GM23338 (cell line): ENCODE measurements around the gene GAL3ST1. TPM values are rescaled to one million over a fixed set of nuclear protein-coding genes. Genes with fewer than 3 reads are reported as not detected.
A peak's percentile ranks its signal among the peaks of the same experiment; 100 is the strongest.
"Not testable (repeated sequence)": the region's sequence is repeated elsewhere in the genome, so short reads cannot be mapped to it uniquely, and the experiment has no call there.

ENCODE experiments used
- ATAC-seq: fragments of 200-7000 bp; cut with Tn5 transposase; 3 replicates; pipeline ENCODE4 v1.9.1; 2020
- DNase-seq: peaks from one replicate; pipeline ENCODE4 v3.0.0-alpha.2; 2015; ENCODE audit warnings: low spot score
- H2AFZ ChIP-seq: fragments of 200-600 bp; sonication (generic); 2 replicates; pipeline ENCODE4 v1.8.0; 2016; ENCODE audit warnings: antibody characterized with exemption, mild to moderate bottlenecking, moderate library complexity
- H3F3A ChIP-seq: fragments of 200-600 bp; sonication (generic); replicated peaks from 2 replicates; pipeline ENCODE4 v1.8.0; 2017; ENCODE audit warnings: antibody characterized with exemption, mixed run types, low read depth
- H3K27ac ChIP-seq: fragments of 200-600 bp; sonication (generic); 2 replicates; pipeline ENCODE4 v1.6.1; 2016; ENCODE audit warnings: low read depth
- H3K27me3 ChIP-seq: fragments of 200-600 bp; sonication (generic); 2 replicates; pipeline ENCODE4 v1.8.0; 2016; ENCODE audit warnings: mild to moderate bottlenecking, mixed run types, moderate library complexity; ENCODE audit not compliant: insufficient read depth
- H3K36me3 ChIP-seq: fragments of 200-600 bp; sonication (generic); 2 replicates; pipeline ENCODE4 v1.8.0; 2016; ENCODE audit warnings: mild to moderate bottlenecking; ENCODE audit not compliant: insufficient read depth
- H3K4me1 ChIP-seq: fragments of 200-600 bp; sonication (generic); 2 replicates; pipeline ENCODE4 v1.8.0; 2016; ENCODE audit warnings: mild to moderate bottlenecking, moderate library complexity; ENCODE audit not compliant: insufficient read depth
- H3K4me2 ChIP-seq: fragments of 200-600 bp; sonication (generic); 2 replicates; pipeline ENCODE4 v1.7.1; 2017; ENCODE audit warnings: mixed run types
- H3K4me3 ChIP-seq: fragments of 200-600 bp; sonication (generic); 2 replicates; pipeline ENCODE4 v1.6.1; 2016; ENCODE audit warnings: mixed run types
- H3K79me2 ChIP-seq: fragments of 200-600 bp; sonication (generic); replicated peaks from 2 replicates; pipeline ENCODE4 v1.8.0; 2017; ENCODE audit warnings: mild to moderate bottlenecking; ENCODE audit not compliant: insufficient read depth
- H3K9me2 ChIP-seq: fragments of 200-600 bp; sonication (generic); 2 replicates; pipeline ENCODE4 v1.8.0; 2017; ENCODE audit not compliant: insufficient read depth
- H4K20me1 ChIP-seq: fragments of 200-600 bp; sonication (generic); replicated peaks from 2 replicates; pipeline ENCODE4 v1.8.0; 2017; ENCODE audit warnings: mild to moderate bottlenecking; ENCODE audit not compliant: insufficient read depth
- H3K27ac Mint-ChIP-seq: 2 replicates; pipeline ENCODE4 v1.8.0; 2020; ENCODE audit warnings: inconsistent platforms, mild to moderate bottlenecking, moderate library complexity, mixed read lengths
- H3K27me3 Mint-ChIP-seq: 3 replicates; pipeline ENCODE4 v1.8.0; 2022; ENCODE audit warnings: low read depth, mild to moderate bottlenecking, moderate library complexity, mixed read lengths, inconsistent platforms; ENCODE audit not compliant: insufficient read depth, poor library complexity
- H3K36me3 Mint-ChIP-seq: 3 replicates; pipeline ENCODE4 v1.8.0; 2021; ENCODE audit warnings: low read depth, mild to moderate bottlenecking, inconsistent platforms, moderate library complexity, mixed read lengths
- H3K4me1 Mint-ChIP-seq: 3 replicates; pipeline ENCODE4 v1.8.0; 2020; ENCODE audit warnings: mild to moderate bottlenecking, inconsistent platforms, mixed read lengths
- H3K4me3 Mint-ChIP-seq: 3 replicates; pipeline ENCODE4 v1.8.0; 2021; ENCODE audit warnings: moderate library complexity, mild to moderate bottlenecking, inconsistent platforms, mixed read lengths
- H3K9me3 Mint-ChIP-seq: 3 replicates; pipeline ENCODE4 v1.8.0; 2020; ENCODE audit warnings: moderate library complexity, mild to moderate bottlenecking, inconsistent platforms, mixed read lengths
- EZH2 ChIP-seq: fragments of 200-600 bp; sonication (generic); IDR thresholded peaks from one replicate; pipeline ENCODE4 v1.8.0; 2017; ENCODE audit warnings: antibody characterized with exemption, mild to moderate bottlenecking, low read depth; ENCODE audit not compliant: unreplicated experiment
- NANOG ChIP-seq: IDR thresholded peaks from 2 replicates; pipeline ENCODE4 v1.6.1; 2016; ENCODE audit warnings: antibody characterized with exemption, borderline replicate concordance
- polyA plus RNA-seq: library from polyadenylated mRNA; unstranded; fragments of >200 nt; fragmentation: Nextera tagmentation; extraction: Ambion mirVana; gene quantifications from 2 replicates; pipeline ENCODE4 v1.2.1, GENCODE V29; 2016
- total RNA-seq: library from RNA; depleted of rRNA; stranded (reverse); fragments of >200 nt; shearing (Covaris generic); gene quantifications from 2 replicates; pipeline ENCODE4 v1.2.3, GENCODE V29; 2014
- TF ChIP-seq, protein P1 (sequence below): fragments of 250-450 bp; sonication (Bioruptor Pico); IDR thresholded peaks from 2 replicates; pipeline ENCODE4 v1.5.0; 2020; ENCODE audit warnings: mild to moderate bottlenecking, moderate library complexity
- TF ChIP-seq, protein P2 (sequence below), 2 experiments: fragments of 200-600 bp in 1 of 2; sonication (generic) in 1 of 2; conservative IDR thresholded peaks; 2 replicates each; pipeline versions ENCODE4 v1.5.1 to v1.6.1; 2016 to 2017; ENCODE audit warnings: antibody characterized with exemption in 2 of 2, low read depth in 2 of 2, mild to moderate bottlenecking in 2 of 2, moderate library complexity in 1 of 2

GAL3ST1 gene
- total and polyA plus RNA-seq, 2 experiments from 2014 or later = 8.2 to 13.3 TPM

DNA sequence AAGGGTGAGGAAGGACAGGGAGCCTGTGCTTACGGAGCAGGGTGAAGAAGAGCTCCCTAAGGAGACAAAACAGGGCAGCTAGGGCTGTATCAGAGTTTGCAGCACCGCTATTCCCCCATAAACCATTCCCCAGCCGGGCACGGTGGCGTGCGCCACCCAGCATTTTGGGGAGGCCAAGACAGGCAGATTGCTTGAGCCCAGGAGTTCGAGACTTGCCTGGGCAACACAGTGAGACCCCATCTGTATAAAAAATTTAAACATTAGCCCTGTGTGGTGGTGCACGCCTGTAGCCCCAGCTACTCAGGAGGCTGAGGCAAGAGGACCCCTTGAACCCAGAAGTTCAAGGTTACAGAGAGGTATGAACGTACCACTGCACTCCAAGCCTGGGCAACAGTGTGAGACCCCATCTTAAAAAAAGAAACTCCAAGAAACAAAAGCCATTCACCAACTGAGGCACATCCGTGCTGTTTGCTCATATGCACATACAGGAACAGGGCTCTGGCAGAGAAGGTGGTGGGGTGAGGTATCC, 4.7 kb downstream of the GAL3ST1 start (continued):
- TF ChIP-seq EZH2 = no peak
- TF ChIP-seq, protein P1, sequence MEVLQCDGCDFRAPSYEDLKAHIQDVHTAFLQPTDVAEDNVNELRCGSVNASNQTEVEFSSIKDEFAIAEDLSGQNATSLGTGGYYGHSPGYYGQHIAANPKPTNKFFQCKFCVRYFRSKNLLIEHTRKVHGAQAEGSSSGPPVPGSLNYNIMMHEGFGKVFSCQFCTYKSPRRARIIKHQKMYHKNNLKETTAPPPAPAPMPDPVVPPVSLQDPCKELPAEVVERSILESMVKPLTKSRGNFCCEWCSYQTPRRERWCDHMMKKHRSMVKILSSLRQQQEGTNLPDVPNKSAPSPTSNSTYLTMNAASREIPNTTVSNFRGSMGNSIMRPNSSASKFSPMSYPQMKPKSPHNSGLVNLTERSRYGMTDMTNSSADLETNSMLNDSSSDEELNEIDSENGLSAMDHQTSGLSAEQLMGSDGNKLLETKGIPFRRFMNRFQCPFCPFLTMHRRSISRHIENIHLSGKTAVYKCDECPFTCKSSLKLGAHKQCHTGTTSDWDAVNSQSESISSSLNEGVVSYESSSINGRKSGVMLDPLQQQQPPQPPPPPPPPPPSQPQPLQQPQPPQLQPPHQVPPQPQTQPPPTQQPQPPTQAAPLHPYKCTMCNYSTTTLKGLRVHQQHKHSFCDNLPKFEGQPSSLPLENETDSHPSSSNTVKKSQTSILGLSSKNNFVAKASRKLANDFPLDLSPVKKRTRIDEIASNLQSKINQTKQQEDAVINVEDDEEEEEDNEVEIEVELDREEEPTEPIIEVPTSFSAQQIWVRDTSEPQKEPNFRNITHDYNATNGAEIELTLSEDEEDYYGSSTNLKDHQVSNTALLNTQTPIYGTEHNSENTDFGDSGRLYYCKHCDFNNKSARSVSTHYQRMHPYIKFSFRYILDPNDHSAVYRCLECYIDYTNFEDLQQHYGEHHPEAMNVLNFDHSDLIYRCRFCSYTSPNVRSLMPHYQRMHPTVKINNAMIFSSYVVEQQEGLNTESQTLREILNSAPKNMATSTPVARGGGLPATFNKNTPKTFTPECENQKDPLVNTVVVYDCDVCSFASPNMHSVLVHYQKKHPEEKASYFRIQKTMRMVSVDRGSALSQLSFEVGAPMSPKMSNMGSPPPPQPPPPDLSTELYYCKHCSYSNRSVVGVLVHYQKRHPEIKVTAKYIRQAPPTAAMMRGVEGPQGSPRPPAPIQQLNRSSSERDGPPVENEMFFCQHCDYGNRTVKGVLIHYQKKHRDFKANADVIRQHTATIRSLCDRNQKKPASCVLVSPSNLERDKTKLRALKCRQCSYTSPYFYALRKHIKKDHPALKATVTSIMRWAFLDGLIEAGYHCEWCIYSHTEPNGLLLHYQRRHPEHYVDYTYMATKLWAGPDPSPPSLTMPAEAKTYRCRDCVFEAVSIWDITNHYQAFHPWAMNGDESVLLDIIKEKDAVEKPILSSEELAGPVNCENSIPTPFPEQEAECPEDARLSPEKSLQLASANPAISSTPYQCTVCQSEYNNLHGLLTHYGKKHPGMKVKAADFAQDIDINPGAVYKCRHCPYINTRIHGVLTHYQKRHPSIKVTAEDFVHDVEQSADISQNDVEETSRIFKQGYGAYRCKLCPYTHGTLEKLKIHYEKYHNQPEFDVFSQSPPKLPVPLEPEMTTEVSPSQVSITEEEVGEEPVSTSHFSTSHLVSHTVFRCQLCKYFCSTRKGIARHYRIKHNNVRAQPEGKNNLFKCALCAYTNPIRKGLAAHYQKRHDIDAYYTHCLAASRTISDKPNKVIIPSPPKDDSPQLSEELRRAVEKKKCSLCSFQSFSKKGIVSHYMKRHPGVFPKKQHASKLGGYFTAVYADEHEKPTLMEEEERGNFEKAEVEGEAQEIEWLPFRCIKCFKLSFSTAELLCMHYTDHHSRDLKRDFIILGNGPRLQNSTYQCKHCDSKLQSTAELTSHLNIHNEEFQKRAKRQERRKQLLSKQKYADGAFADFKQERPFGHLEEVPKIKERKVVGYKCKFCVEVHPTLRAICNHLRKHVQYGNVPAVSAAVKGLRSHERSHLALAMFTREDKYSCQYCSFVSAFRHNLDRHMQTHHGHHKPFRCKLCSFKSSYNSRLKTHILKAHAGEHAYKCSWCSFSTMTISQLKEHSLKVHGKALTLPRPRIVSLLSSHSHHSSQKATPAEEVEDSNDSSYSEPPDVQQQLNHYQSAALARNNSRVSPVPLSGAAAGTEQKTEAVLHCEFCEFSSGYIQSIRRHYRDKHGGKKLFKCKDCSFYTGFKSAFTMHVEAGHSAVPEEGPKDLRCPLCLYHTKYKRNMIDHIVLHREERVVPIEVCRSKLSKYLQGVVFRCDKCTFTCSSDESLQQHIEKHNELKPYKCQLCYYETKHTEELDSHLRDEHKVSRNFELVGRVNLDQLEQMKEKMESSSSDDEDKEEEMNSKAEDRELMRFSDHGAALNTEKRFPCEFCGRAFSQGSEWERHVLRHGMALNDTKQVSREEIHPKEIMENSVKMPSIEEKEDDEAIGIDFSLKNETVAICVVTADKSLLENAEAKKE (CRISPR knock-in tag) = no peak

DNA sequence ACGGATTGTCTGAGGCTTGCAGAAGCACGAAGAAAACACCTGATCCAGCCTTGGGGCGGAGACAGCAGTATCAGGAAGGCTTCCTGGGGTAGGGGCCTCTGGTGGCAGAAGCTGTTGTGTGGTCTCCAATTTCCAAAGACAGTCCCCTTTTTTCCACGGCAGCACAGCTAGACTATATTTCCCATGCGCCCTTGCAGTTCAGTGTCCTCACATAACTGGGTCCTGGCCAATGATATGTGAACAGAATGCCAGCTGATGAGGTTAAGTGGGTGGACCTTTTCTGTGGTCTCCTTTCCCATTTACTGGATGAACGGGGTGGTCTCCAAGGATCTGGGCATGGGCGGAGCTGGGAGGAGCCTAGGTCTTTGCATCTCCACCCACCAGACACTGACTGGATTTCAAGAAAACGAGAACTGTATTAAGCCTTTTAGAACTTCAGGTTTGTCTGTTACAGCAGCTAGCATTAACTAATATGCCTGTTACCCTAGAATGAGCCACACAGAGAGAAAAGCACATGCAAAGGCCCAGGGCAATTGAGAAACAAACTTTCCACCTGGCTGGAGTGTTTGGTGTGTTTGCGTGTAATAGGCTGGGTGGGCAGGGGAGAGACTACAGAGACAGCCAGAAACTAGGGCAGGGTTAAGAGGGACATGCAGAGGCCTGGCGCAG, 6.2 kb downstream of the GAL3ST1 start:
- Histone ChIP-seq H3K4me1 (peaks cover 5% of the 10 kb centered on the region; the same call in 1 of the 2 replicates), H3K4me3 (no peak overlapping the region), H3K9me2 (no peaks in the 10 kb centered on the region), H3K79me2 (no peaks in the 10 kb centered on the region), H3K27me3 (no peaks in the 10 kb centered on the region), H4K20me1 (no peaks in the 10 kb centered on the region; the same call in 1 of the 2 replicates), H3K27ac (no peak overlapping the region), H2AFZ (no peak overlapping the region), H3F3A (no peaks in the 10 kb centered on the region), H3K36me3 (no peaks in the 10 kb centered on the region), H3K4me2 (0 out of 2 replicates have a peak overlapping the region, but pooled peaks have one; percentile 35)
- Mint-ChIP-seq H3K36me3 (no peaks in the 10 kb centered on the region), H3K27ac (no peak overlapping the region), H3K9me3 (no peaks in the 10 kb centered on the region), H3K4me3 (no peak overlapping the region), H3K27me3 (peaks cover 13% of the 10 kb centered on the region), H3K4me1 (peaks cover 31% of the 10 kb centered on the region)
- DNase-seq = peak; percentile 62
- peak; percentile 44 for ATAC-seq
- TF ChIP-seq, protein P2, sequence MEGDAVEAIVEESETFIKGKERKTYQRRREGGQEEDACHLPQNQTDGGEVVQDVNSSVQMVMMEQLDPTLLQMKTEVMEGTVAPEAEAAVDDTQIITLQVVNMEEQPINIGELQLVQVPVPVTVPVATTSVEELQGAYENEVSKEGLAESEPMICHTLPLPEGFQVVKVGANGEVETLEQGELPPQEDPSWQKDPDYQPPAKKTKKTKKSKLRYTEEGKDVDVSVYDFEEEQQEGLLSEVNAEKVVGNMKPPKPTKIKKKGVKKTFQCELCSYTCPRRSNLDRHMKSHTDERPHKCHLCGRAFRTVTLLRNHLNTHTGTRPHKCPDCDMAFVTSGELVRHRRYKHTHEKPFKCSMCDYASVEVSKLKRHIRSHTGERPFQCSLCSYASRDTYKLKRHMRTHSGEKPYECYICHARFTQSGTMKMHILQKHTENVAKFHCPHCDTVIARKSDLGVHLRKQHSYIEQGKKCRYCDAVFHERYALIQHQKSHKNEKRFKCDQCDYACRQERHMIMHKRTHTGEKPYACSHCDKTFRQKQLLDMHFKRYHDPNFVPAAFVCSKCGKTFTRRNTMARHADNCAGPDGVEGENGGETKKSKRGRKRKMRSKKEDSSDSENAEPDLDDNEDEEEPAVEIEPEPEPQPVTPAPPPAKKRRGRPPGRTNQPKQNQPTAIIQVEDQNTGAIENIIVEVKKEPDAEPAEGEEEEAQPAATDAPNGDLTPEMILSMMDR (conservative IDR thresholded peaks at IDR 0.05; ENCODE audit: low read depth in 2 of 2) = 0 out of 4 replicates have a peak, but pooled peaks of 1 of the 2 experiments have one; percentile 14
- TF ChIP-seq NANOG = no peak

GRCh38 chr22:30567277-30567676, 7.2 kb downstream of the GAL3ST1 start:
- H3K36me3 Mint-ChIP-seq, H3K36me3 ChIP-seq, H3K4me3 Mint-ChIP-seq, H3K9me3 Mint-ChIP-seq, H3K79me2 ChIP-seq, H3K4me3 ChIP-seq, DNase-seq, ATAC-seq, H4K20me1 ChIP-seq, H3K4me1 ChIP-seq, H3K27me3 ChIP-seq, H3F3A ChIP-seq, H2AFZ ChIP-seq, H3K27ac ChIP-seq, H3K9me2 ChIP-seq, H3K4me2 ChIP-seq, H3K27ac Mint-ChIP-seq: not testable (repeated sequence)
- peaks cover 28% of the 10 kb centered on the region for H3K4me1 Mint-ChIP-seq
- peaks cover 12% of the 10 kb centered on the region for H3K27me3 Mint-ChIP-seq
